Motor neuron (in vitro differentiated cells): ENCODE data around the gene SKOR1. TPM values are rescaled to one million over a fixed set of nuclear protein-coding genes. Genes with fewer than 3 reads are reported as not detected.

ENCODE experiments used
- ATAC-seq, 8 experiments: fragments of 200-7000 bp; cut with Tn5 transposase; replicated peaks in 6 of 8; 2 replicates each; pipeline ENCODE4 v1.8.0; 2021; ENCODE audit warnings: mild to moderate bottlenecking in 8 of 8, moderate library complexity in 8 of 8
- H3K27ac ChIP-seq, 2 donors: fragments of 250-450 bp; sonication (Bioruptor Pico); 2 replicates each; pipeline ENCODE4 v1.9.0; 2021; ENCODE audit warnings: antibody characterized with exemption in 2 of 2, mild to moderate bottlenecking in 2 of 2, moderate library complexity in 1 of 2
- H3K4me1 ChIP-seq, 2 donors: fragments of 250-450 bp; sonication (Bioruptor Pico); replicated peaks in 1 of 2; 2 replicates each; pipeline ENCODE4 v1.6.1; 2021; ENCODE audit warnings: antibody characterized with exemption in 2 of 2, mild to moderate bottlenecking in 2 of 2, moderate library complexity in 1 of 2
- H3K4me3 ChIP-seq, 5 donors: fragments of 250-450 bp; sonication (Bioruptor Pico); 2 replicates each; pipeline ENCODE4 v1.9.0; 2021; ENCODE audit warnings: antibody characterized with exemption in 5 of 5, mild to moderate bottlenecking in 5 of 5, moderate library complexity in 4 of 5
- WGBS, 10 experiments: fragments of 450-650 bp; shearing (Covaris generic); methylation state at CpG; one replicate each; pipeline ENCODE4 v1.0.0; 2022; 5-methylcytosine and 5-hydroxymethylcytosine counted together
- in situ Hi-C, 9 experiments: fragments of 400-800 bp; cut with MboI; loops; one replicate each; pipeline ENCODE4 v1.15.0; 2021; ENCODE audit warnings: low sequenced_read_pairs in 9 of 9, low pct_unique_long_range_greater_than_20kb in 2 of 9; ENCODE audit not compliant: unreplicated experiment in 9 of 9
- total RNA-seq, 8 experiments: library from RNA; unstranded; fragments of 300-600 nt; gene quantifications; 2 replicates each; pipeline versions ENCODE4 v1.2.3 to v1.2.4, GENCODE V29; 2022

The SKOR1 gene
- total RNA-seq, 8 experiments from 2014 or later: 0.10 to 1.00 (median 0.42) TPM

- in situ Hi-C loops: no loop called here
- 64 to 100% (median 80%) methylated on average over 1 to 4 of the region's 4 CpGs; no CpG with 5 or more reads in 2 of the 10 experiments for WGBS, 10 experiments
- ATAC-seq: no peak
- H3K27ac ChIP-seq: no peak overlapping the region
- no peak overlapping the region for H3K4me3 ChIP-seq
- H3K4me1 ChIP-seq: peaks cover 11 to 20% of the 10 kb centered on the region in 2 donors
These were observed 41.1 kb upstream of the SKOR1 start for GRCh38 chr15:67784090-67784781.

DNA sequence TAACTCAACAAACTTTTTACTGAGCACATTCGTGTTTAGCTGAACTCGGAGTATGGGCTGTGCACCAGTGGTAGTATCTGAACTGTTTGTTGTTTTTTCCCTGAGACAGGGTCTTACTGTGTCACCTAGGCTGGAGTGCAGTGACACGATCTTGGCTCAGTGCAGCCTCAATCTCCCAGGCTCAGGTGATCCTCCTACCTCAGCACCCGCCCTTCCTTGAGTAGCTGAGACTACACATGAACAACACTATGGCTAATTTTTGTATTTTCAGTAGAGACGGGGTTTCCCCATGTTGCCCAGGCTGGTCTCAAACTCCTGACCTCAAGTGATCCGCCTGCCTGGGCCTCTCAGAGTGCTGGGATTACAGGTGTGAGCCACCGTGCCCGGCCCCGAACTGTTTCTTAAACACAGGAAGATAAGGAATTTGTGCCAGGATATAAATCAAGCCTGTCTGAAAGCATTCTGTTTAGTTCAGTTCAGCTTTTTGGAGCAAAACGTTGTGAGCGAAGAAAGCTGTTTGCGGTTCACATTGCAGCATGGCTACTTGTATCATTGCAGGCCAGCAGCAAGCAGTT lies 40.4 kb upstream of the SKOR1 start:
- H3K4me1 ChIP-seq: peaks cover 11 to 20% of the 10 kb centered on the region in 2 donors
- in situ Hi-C loops: no loop called here
- H3K27ac ChIP-seq: no peak overlapping the region
- no peak for ATAC-seq
- 80 to 100% (median 91%) methylated on average over 1 to 12 of the region's 12 CpGs; no CpG with 5 or more reads in 1 of the 10 experiments for WGBS, 10 experiments
- H3K4me3 ChIP-seq: no peak overlapping the region

GRCh38 chr15:67785431-67785830 lies 39.9 kb upstream of the SKOR1 start:
- in situ Hi-C loops: no loop called here

GRCh38 chr15:67786646-67787045 lies 38.7 kb upstream of the SKOR1 start:
- peaks cover 11 to 18% of the 10 kb centered on the region in 2 donors for H3K4me1 ChIP-seq
- in situ Hi-C loops: no loop called here
- no peak for ATAC-seq
- no peak overlapping the region for H3K27ac ChIP-seq
- no peak overlapping the region for H3K4me3 ChIP-seq
- WGBS, 10 experiments: 69 to 100% (median 100%) methylated on average over 1 to 4 of the region's 4 CpGs; no CpG with 5 or more reads in 1 of the 10 experiments

More at GRCh38 chr15:67785431-67785830, 39.9 kb upstream of the SKOR1 start:
- Histone ChIP-seq H3K4me3 (no peak overlapping the region), H3K27ac (no peak overlapping the region), H3K4me1 (peaks cover 11 to 20% of the 10 kb centered on the region in 2 donors)
- no peak for ATAC-seq
- WGBS, 10 experiments: 72 to 96% (median 88%) methylated on average over 2 to 5 of the region's 5 CpGs; no CpG with 5 or more reads in 3 of the 10 experiments

GRCh38 chr15:67788986-67789385 lies 36.3 kb upstream of the SKOR1 start:
- H3K4me3 ChIP-seq: no peak overlapping the region
- H3K27ac ChIP-seq: no peak overlapping the region
- ATAC-seq: no peak
- H3K4me1 ChIP-seq: peaks cover 0 to 7% of the 10 kb centered on the region in 2 donors
- in situ Hi-C loops: no loop called here

DNA sequence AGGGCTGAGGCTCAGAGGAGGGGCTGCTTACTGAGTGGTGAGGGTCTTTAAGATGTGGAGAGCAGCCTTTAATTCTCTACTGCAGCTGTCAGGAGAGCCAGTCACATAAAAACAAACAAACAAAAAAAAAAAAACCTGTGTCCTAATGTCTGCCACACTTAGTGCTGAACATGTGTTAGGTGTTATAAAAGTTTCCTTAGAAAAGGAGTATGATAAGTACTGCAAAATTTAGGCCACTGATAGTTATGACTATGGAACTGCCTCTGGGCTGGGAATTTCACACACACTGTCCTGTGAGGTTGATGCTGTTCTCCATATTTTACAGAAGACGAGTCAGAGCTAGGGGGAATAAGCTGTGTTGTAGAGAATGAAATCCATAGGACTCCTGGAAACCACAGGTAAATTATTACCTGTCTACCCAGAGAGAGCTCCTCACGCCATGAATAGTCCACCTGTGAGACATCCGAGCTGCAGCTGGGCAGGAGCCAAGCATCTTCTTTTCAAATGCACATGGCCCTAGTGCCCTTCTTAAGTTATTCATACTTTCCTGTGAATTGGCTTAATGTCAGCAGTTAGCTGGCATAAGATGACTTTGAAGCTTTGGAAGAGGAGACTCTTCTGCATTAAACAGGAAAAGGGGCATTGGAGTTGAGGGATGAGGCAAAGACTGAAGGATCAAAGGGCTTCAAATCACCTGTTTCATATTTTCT lies 34.5 kb upstream of the SKOR1 start:
- ATAC-seq: no peak
- 60 to 92% (median 71%) methylated on average over 1 to 3 of the region's 3 CpGs; no CpG with 5 or more reads in 5 of the 10 experiments for WGBS, 10 experiments
- H3K4me3 ChIP-seq: no peak overlapping the region
- no peak overlapping the region for H3K27ac ChIP-seq
- in situ Hi-C loops: no loop called here
- H3K4me1 ChIP-seq: peaks cover 0 to 7% of the 10 kb centered on the region in 2 donors

DNA sequence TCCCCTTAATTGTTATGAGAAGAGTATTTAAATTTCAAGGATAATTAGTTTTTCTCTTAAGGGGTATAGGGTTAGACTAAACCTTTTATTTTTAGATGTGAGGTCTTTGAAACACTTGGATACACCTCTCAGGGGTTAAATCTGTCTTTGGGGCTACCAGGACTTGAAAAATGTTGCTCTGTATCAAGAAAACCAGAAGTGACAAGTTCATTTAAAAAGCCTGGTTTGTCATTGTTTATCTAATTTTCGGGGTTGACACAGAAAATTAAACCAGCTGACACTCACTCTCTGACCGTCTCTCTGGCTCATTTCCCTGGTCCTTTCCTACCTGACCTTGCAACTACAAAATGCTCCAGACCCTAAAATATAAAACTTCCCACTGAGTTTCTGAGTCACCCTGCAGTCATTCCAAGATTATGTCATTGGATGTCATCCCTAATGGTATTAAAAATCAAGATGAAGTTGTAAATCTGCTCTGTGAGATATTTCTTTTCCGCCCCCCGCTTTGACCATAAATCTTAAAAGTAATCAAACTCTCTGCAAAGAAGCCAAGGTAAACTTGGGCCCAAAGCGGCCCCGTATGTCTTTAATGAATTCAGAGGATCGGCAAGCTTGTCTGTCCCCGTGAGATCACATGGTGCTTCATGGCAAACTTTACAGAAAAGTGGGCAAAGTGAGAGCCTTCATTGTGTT lies 32.9 kb upstream of the SKOR1 start:
- Histone ChIP-seq H3K4me1 (peaks cover 0 to under 1% of the 10 kb centered on the region in 2 donors), H3K27ac (no peak overlapping the region), H3K4me3 (no peak overlapping the region)
- 35 to 100% (median 72%) methylated on average over 2 to 8 of the region's 8 CpGs; no CpG with 5 or more reads in 2 of the 10 experiments for WGBS, 10 experiments
- in situ Hi-C loops: no loop called here
- peak in 1 of 8 experiments; percentile 54 for ATAC-seq

DNA sequence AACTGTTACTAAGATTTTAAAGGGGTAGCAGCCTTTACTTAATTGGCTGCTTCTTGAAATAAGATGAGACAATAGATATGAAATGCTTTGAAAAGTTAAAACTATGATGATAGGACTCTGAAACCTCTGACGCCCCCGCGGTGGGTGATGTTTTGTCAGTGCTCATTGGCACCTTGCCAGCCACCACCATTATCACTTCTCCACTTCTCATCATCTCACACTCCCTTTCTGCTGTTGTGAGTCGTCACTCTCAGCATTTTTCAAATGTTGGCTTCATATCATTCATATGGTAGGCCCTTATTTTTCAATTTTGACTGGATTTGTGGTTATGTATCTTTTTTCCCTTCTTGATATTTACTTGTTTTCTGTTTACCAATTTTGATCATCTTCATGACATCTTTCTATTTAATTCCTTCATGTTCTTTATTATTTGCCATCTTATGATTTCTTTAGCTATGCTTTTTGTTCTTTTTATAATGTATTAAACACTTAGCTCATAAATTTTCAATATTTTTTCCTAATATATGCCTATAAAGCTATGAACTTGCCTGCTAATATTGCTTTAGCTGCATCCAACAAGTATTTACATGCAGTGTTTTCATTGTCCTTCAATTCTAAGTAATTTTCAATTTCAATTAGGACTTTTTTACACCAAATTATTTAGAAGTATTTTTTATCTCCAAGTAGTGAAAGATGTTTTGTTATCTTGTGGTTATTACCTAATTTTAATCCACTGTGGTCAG lies 30.3 kb upstream of the SKOR1 start:
- H3K4me3 ChIP-seq: no peak overlapping the region
- WGBS, 10 experiments: 78 to 100% (median 94%) methylated on average over 2 to 4 of the region's 4 CpGs; no CpG with 5 or more reads in 1 of the 10 experiments
- no peak overlapping the region for H3K27ac ChIP-seq
- in situ Hi-C loops: no loop called here
- no peak for ATAC-seq
- no peaks in the 10 kb centered on the region for H3K4me1 ChIP-seq

GRCh38 chr15:67796196-67797127 lies 28.8 kb upstream of the SKOR1 start:
- in situ Hi-C loops: no loop called here
- H3K27ac ChIP-seq: no peak overlapping the region
- no peaks in the 10 kb centered on the region for H3K4me1 ChIP-seq
- 60 to 100% (median 87%) methylated on average over 1 to 4 of the region's 4 CpGs; no CpG with 5 or more reads in 3 of the 10 experiments for WGBS, 10 experiments
- peak in 2 of 8 experiments; percentile 70 to 86 for ATAC-seq
- no peak overlapping the region for H3K4me3 ChIP-seq

GRCh38 chr15:67799801-67800205 lies 25.5 kb upstream of the SKOR1 start:
- Histone ChIP-seq H3K4me3 (no peak overlapping the region), H3K4me1 (peaks cover 10 to 15% of the 10 kb centered on the region in 2 donors), H3K27ac (no peak overlapping the region)
- in situ Hi-C loops: no loop called here
- 14 to 96% (median 67%) methylated on average over 1 to 4 of the region's 6 CpGs; no CpG with 5 or more reads in 3 of the 10 experiments for WGBS, 10 experiments
- peak in 5 of 8 experiments; percentile 61 to 82 (median 79) for ATAC-seq

GRCh38 chr15:67801142-67801541 lies 24.2 kb upstream of the SKOR1 start:
- Histone ChIP-seq H3K4me3 (no peak overlapping the region), H3K27ac (no peak overlapping the region), H3K4me1 (peaks cover 18 to 25% of the 10 kb centered on the region in 2 donors)
- in situ Hi-C loops: no loop called here
- no peak for ATAC-seq
- 86 to 100% (median 89%) methylated on average over 1 to 2 of the region's 2 CpGs; no CpG with 5 or more reads in 6 of the 10 experiments for WGBS, 10 experiments
